Mammary epithelial cell (primary cell): ENCODE results near the gene KIFC3.

Experiments used
- CTCF ChIP-seq, 2 donors: IDR thresholded peaks in 1 of 2; conservative IDR thresholded peaks in 1 of 2; 2 replicates each; pipeline ENCODE4 v1.5.1; 2011 to 2012; ENCODE audit warnings: inconsistent platforms in 2 of 2, low read length in 2 of 2, mild to moderate bottlenecking in 2 of 2, control low read depth in 1 of 2, low read depth in 1 of 2; ENCODE audit not compliant: insufficient read depth in 1 of 2; ENCODE audit errors: extremely low read depth in 1 of 2
- EZH2 ChIP-seq: IDR thresholded peaks from 2 replicates; pipeline ENCODE4 v1.6.1; 2012; ENCODE audit warnings: low read length, inconsistent platforms, borderline replicate concordance

- TF ChIP-seq CTCF (conservative IDR thresholded peaks at IDR 0.05 in 1 of 2, IDR thresholded peaks at IDR 0.05 in 1 of 2; ENCODE audit: extremely low read depth in 1 of 2, insufficient read depth in 1 of 2, low read depth in 1 of 2, low read length in 2 of 2) (no peak), EZH2 (no peak)
Observed at GRCh38 chr16:57823836-57824235, 21.5 kb upstream of the KIFC3 start.
